Panc1 (cell line): Measurements from ENCODE around the gene FRMPD3. TPM values are rescaled to one million over a fixed set of nuclear protein-coding genes. Genes with fewer than 3 reads are reported as not detected.

ENCODE experiments used
- ATAC-seq: fragments of 200-7000 bp; cut with Tn5 transposase; 2 replicates; pipeline ENCODE4 v1.9.1; 2020; ENCODE audit warnings: mild to moderate bottlenecking, moderate library complexity
- BruUV-seq: library from RNA; stranded (reverse); fragments of 400-500 nt; replicated peaks from 2 replicates; lab custom pipeline; 2021; lab: Mats Ljungman, UMichigan
- CTCF ChIA-PET: fragments of 300-600 bp; sonication (Branson Sonifier 250); formaldehyde crosslinking; loops from one replicate; lab custom pipeline; 2022; ENCODE audit warnings: antibody characterized with exemption; lab: Charles Lee
- POLR2A ChIA-PET: fragments of 300-600 bp; sonication (Branson Sonifier 250); formaldehyde crosslinking; loops from one replicate; lab custom pipeline; 2022; ENCODE audit warnings: antibody characterized with exemption; lab: Charles Lee
- DNase-seq: peaks from one replicate; pipeline ENCODE4 v3.0.0-alpha.2; 2010; ENCODE audit warnings: low read depth, low spot score
- H3K27ac ChIP-seq: 2 replicates; pipeline ENCODE4 v1.5.1; 2011; ENCODE audit warnings: mild to moderate bottlenecking, low read length, inconsistent platforms
- H3K27me3 ChIP-seq: fragments of 200-500 bp; sonication (Bioruptor generic); 2 replicates; pipeline ENCODE4 v1.6.0; 2014; ENCODE audit warnings: low read length, inconsistent platforms; ENCODE audit not compliant: control insufficient read depth, insufficient read depth
- H3K36me3 ChIP-seq: fragments of 200-500 bp; sonication (Bioruptor generic); 2 replicates; pipeline ENCODE4 v1.5.1; 2014; ENCODE audit warnings: inconsistent platforms, mild to moderate bottlenecking, low read length, moderate library complexity; ENCODE audit not compliant: control insufficient read depth, insufficient read depth
- H3K4me1 ChIP-seq: 2 replicates; pipeline ENCODE4 v1.5.1; 2011; ENCODE audit warnings: inconsistent platforms, mild to moderate bottlenecking, low read length, moderate library complexity; ENCODE audit not compliant: control insufficient read depth, insufficient read depth
- H3K4me3 ChIP-seq, 2 experiments: 2 replicates each; pipeline ENCODE4 v1.5.1; 2011 to 2012; ENCODE audit warnings: low read depth in 2 of 2, low read length in 2 of 2, mild to moderate bottlenecking in 2 of 2, inconsistent platforms in 1 of 2, moderate library complexity in 1 of 2
- H3K9me3 ChIP-seq: fragments of 200-500 bp; sonication (Bioruptor generic); 2 replicates; pipeline ENCODE4 v1.5.1; 2014; ENCODE audit warnings: low read depth, mild to moderate bottlenecking, inconsistent platforms, low read length, moderate library complexity; ENCODE audit not compliant: control insufficient read depth, insufficient read depth
- POLR2AphosphoS5 ChIP-seq: IDR thresholded peaks from 2 replicates; pipeline ENCODE4 v1.6.1; 2012; ENCODE audit warnings: mild to moderate bottlenecking, low read depth, low read length, moderate library complexity
- SIN3A ChIP-seq: IDR thresholded peaks from 2 replicates; pipeline ENCODE4 v1.6.1; 2012; ENCODE audit warnings: low read depth, mild to moderate bottlenecking, low read length, moderate library complexity, borderline replicate concordance; ENCODE audit not compliant: insufficient read depth
- TCF7L2 ChIP-seq: IDR thresholded peaks from 2 replicates; pipeline ENCODE4 v1.6.1; 2011; ENCODE audit warnings: mild to moderate bottlenecking, low read depth, low read length, inconsistent platforms
- in situ Hi-C: cut with HindIII; loops from 2 replicates; pipeline ENCODE4 v1.10.0; 2016; ENCODE audit warnings: low sequenced_read_pairs, low pct_unique_long_range_greater_than_20kb
- intact Hi-C: fragments of 100-400 bp; cut with micrococcal nuclease; formaldehyde crosslinking; loops from one replicate; pipeline ENCODE4 v1.10.0; 2022; ENCODE audit not compliant: unreplicated experiment
- total RNA-seq: library from RNA; stranded (reverse); gene quantifications from one replicate; pipeline ENCODE4 v1.2.1, GENCODE V29; 2021; ENCODE audit not compliant: unreplicated experiment
- TF ChIP-seq, protein P1 (sequence below): fragments of 450-650 bp; IDR thresholded peaks from 2 replicates; pipeline ENCODE4 v1.5.1; 2017; ENCODE audit warnings: mild to moderate bottlenecking
- TF ChIP-seq, protein P2 (sequence below), 2 experiments: IDR thresholded peaks; 2 replicates each; pipeline ENCODE4 v1.6.1; 2011 to 2012; ENCODE audit warnings: low read depth in 2 of 2, control low read depth in 1 of 2, low read length in 1 of 2, mild to moderate bottlenecking in 1 of 2, moderate library complexity in 1 of 2; ENCODE audit not compliant: insufficient read depth in 1 of 2

Gene FRMPD3
- total RNA-seq, 1 experiment from 2014 or later: 0.31 TPM

DNA sequence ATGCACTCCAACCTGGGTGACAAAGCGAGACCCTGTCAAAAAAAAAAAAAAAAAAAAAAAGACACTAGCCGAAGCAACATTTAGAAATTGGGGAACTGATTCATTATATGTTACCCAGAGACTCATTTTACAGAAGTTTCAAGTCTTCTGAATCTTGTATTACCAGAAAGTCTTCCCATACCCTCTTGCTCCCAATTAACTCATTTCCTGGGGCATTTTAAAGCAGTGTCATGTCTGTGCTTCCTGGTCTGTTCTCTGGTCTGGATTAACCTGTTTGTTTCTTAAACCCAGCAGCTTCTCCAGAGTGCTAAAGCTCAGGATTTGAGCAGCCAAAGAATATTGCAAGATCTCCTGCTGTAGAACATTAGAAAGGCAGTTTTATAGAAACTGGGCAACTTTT, 43.7 kb downstream of the FRMPD3 start:
- no peak for DNase-seq
- CTCF ChIA-PET: interaction anchor here (0.5 kb wide), 1 partner anchor 31 kb away, joined by 4 read pairs; no protein-coding TSS in a partner anchor
- ATAC-seq: no peak
- BruUV-seq: no TSS peak
- H3K27me3 ChIP-seq: no peaks in the 10 kb centered on the region
- H3K4me3 ChIP-seq: no peak overlapping the region
- intact Hi-C loops: no loop called here
- no peaks in the 10 kb centered on the region for H3K36me3 ChIP-seq
- H3K27ac ChIP-seq: no peak overlapping the region
- H3K4me1 ChIP-seq: no peaks in the 10 kb centered on the region
- in situ Hi-C loops: no loop called here
- POLR2A ChIA-PET: interaction anchor here (0.6 kb wide), 1 partner anchor 93 kb away, joined by 3 read pairs; no protein-coding TSS in a partner anchor
- no peaks in the 10 kb centered on the region for H3K9me3 ChIP-seq
- TF ChIP-seq, protein P1, sequence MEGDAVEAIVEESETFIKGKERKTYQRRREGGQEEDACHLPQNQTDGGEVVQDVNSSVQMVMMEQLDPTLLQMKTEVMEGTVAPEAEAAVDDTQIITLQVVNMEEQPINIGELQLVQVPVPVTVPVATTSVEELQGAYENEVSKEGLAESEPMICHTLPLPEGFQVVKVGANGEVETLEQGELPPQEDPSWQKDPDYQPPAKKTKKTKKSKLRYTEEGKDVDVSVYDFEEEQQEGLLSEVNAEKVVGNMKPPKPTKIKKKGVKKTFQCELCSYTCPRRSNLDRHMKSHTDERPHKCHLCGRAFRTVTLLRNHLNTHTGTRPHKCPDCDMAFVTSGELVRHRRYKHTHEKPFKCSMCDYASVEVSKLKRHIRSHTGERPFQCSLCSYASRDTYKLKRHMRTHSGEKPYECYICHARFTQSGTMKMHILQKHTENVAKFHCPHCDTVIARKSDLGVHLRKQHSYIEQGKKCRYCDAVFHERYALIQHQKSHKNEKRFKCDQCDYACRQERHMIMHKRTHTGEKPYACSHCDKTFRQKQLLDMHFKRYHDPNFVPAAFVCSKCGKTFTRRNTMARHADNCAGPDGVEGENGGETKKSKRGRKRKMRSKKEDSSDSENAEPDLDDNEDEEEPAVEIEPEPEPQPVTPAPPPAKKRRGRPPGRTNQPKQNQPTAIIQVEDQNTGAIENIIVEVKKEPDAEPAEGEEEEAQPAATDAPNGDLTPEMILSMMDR: no peak
- TF ChIP-seq, protein P2, sequence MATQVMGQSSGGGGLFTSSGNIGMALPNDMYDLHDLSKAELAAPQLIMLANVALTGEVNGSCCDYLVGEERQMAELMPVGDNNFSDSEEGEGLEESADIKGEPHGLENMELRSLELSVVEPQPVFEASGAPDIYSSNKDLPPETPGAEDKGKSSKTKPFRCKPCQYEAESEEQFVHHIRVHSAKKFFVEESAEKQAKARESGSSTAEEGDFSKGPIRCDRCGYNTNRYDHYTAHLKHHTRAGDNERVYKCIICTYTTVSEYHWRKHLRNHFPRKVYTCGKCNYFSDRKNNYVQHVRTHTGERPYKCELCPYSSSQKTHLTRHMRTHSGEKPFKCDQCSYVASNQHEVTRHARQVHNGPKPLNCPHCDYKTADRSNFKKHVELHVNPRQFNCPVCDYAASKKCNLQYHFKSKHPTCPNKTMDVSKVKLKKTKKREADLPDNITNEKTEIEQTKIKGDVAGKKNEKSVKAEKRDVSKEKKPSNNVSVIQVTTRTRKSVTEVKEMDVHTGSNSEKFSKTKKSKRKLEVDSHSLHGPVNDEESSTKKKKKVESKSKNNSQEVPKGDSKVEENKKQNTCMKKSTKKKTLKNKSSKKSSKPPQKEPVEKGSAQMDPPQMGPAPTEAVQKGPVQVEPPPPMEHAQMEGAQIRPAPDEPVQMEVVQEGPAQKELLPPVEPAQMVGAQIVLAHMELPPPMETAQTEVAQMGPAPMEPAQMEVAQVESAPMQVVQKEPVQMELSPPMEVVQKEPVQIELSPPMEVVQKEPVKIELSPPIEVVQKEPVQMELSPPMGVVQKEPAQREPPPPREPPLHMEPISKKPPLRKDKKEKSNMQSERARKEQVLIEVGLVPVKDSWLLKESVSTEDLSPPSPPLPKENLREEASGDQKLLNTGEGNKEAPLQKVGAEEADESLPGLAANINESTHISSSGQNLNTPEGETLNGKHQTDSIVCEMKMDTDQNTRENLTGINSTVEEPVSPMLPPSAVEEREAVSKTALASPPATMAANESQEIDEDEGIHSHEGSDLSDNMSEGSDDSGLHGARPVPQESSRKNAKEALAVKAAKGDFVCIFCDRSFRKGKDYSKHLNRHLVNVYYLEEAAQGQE (IDR thresholded peaks at IDR 0.05; ENCODE audit: insufficient read depth in 1 of 2, low read depth in 2 of 2, low read length in 1 of 2): no peak
- TF ChIP-seq SIN3A: no peak
- TF ChIP-seq POLR2AphosphoS5: no peak
- TF ChIP-seq TCF7L2: no peak

DNA sequence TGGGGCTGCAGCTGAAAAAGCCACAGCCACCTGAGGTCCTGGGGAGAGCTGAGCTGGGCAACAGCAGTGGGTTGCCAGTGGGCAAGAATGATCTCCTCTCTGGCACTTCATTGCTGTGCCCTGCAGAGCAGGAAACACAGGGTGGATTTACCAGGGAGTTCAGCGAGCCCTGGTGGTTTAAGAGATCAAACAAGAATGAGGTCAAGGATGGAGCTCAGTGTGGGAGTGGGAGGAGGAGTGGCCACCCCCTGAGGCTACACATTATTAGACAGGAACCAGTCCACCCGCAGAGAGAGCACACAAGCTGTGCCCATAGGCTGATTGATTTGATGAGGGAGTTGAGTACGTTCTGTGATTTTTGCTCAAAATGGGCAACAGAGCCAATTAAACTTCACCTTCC, 47.3 kb downstream of the FRMPD3 start:
- in situ Hi-C loops (no loop called here), intact Hi-C loops (no loop called here)
- Histone ChIP-seq H3K36me3 (no peaks in the 10 kb centered on the region), H3K27me3 (no peaks in the 10 kb centered on the region), H3K4me3 (no peak overlapping the region), H3K9me3 (no peaks in the 10 kb centered on the region), H3K4me1 (no peaks in the 10 kb centered on the region), H3K27ac (no peak overlapping the region)
- no TSS peak for BruUV-seq
- CTCF ChIA-PET: no interaction called here
- POLR2A ChIA-PET: interaction anchor here (0.5 kb wide), 1 partner anchor 136 kb away, joined by 7 read pairs; no protein-coding TSS in a partner anchor
- DNase-seq: no peak
- TF ChIP-seq POLR2AphosphoS5: no peak
- TF ChIP-seq SIN3A: no peak
- no peak for TF ChIP-seq TCF7L2
- TF ChIP-seq, protein P1: no peak
- TF ChIP-seq, protein P2 (IDR thresholded peaks at IDR 0.05; ENCODE audit: insufficient read depth in 1 of 2, low read depth in 2 of 2, low read length in 1 of 2): no peak
- ATAC-seq: no peak
